ENCODE data around the gene KAT14. TPM values are rescaled to one million over a fixed set of nuclear protein-coding genes. Genes with fewer than 3 reads are reported as not detected.
"Not testable (repeated sequence)": the region's sequence is repeated elsewhere in the genome, so short reads cannot be mapped to it uniquely, and the experiment has no call there.

KAT14 gene
- total RNA-seq, 1 donor: 17.4 TPM

DNA sequence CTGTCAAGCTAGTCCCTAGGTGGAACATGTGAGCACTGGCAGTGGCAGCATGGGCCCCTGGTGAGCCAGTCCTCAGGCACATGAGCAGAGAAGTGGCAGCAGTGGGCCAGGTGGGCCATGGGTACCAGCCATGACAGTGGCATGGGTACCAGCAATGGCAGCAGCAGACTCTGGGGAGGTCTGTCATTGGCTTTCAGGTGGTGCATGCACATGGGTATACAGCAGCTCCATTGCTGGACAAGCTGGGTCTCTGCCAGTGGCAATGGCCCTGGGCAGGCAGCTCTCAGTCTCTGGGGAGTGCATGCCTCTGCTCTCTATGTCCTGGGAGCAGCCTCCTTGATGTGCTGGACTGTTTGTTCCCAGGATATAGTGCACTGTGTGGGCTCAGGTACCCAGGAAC is 65.3 kb downstream of the KAT14 start:
- no peaks in the 10 kb centered on the region for H3K27me3 ChIP-seq (ENCODE audit: insufficient read depth, low read length)
- H3K79me2 ChIP-seq (ENCODE audit: insufficient read depth, low read length): no peaks in the 10 kb centered on the region
- no peaks in the 10 kb centered on the region for H3K9me3 ChIP-seq (ENCODE audit: low read depth, low read length)
- no peak for DNase-seq (ENCODE audit: insufficient read length, low spot score, missing footprints)
- H4K20me1 ChIP-seq (ENCODE audit: insufficient read depth, low read length): no peaks in the 10 kb centered on the region
- TF ChIP-seq, protein P1, sequence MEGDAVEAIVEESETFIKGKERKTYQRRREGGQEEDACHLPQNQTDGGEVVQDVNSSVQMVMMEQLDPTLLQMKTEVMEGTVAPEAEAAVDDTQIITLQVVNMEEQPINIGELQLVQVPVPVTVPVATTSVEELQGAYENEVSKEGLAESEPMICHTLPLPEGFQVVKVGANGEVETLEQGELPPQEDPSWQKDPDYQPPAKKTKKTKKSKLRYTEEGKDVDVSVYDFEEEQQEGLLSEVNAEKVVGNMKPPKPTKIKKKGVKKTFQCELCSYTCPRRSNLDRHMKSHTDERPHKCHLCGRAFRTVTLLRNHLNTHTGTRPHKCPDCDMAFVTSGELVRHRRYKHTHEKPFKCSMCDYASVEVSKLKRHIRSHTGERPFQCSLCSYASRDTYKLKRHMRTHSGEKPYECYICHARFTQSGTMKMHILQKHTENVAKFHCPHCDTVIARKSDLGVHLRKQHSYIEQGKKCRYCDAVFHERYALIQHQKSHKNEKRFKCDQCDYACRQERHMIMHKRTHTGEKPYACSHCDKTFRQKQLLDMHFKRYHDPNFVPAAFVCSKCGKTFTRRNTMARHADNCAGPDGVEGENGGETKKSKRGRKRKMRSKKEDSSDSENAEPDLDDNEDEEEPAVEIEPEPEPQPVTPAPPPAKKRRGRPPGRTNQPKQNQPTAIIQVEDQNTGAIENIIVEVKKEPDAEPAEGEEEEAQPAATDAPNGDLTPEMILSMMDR (IDR thresholded peaks at IDR 0.05; ENCODE audit: extremely low read depth, low read depth, low read length): no peak
- H3K27ac ChIP-seq (ENCODE audit: low read depth, low read length): no peak overlapping the region
- no peak overlapping the region for H2AFZ ChIP-seq (ENCODE audit: low read length)
- H3K36me3 ChIP-seq (ENCODE audit: insufficient read depth, low read length): no peaks in the 10 kb centered on the region
- no peaks in the 10 kb centered on the region for H3K4me1 ChIP-seq (ENCODE audit: insufficient read depth, low read length)
- H3K4me3 ChIP-seq (ENCODE audit: insufficient read depth, low read length): no peak overlapping the region
- H3K4me2 ChIP-seq (ENCODE audit: insufficient read depth, low read length): no peak overlapping the region

DNA sequence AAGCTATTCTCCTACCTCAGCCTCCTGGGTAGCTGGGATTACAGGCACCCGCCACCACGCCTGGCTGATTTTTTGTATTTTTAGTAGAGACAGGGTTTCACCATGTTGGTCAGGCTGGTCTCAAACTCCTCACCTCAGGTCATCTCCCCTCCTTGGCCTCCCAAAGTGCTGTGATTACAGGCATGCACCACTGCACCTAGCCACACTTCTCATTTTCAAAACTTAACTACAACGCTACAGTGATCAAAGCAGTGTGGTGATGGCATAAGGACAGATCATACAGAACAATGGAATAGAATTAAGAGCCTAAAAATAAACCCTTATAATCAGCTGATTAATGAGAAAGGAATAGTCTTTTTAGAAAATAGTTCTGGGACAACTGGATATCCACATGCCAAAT is 66.0 kb downstream of the KAT14 start:
- not testable (repeated sequence) for DNase-seq (ENCODE audit: insufficient read length, low spot score, missing footprints); H3K4me3 ChIP-seq (ENCODE audit: insufficient read depth, low read length); H4K20me1 ChIP-seq (ENCODE audit: insufficient read depth, low read length)

GRCh38 chr20:18213002-18213401 is 75.3 kb downstream of the KAT14 start:
- TF ChIP-seq, protein P1 (IDR thresholded peaks at IDR 0.05; ENCODE audit: extremely low read depth, low read depth, low read length): no peak
- H2AFZ ChIP-seq (ENCODE audit: low read length): no peak overlapping the region
- no peak overlapping the region for H3K27ac ChIP-seq (ENCODE audit: low read depth, low read length)
- H3K4me2 ChIP-seq (ENCODE audit: insufficient read depth, low read length): no peak overlapping the region
- no peak overlapping the region for H3K4me3 ChIP-seq (ENCODE audit: insufficient read depth, low read length)
- no peaks in the 10 kb centered on the region for H3K27me3 ChIP-seq (ENCODE audit: insufficient read depth, low read length)
- DNase-seq (ENCODE audit: insufficient read length, low spot score, missing footprints): peak; percentile 60
- H3K4me1 ChIP-seq (ENCODE audit: insufficient read depth, low read length): no peaks in the 10 kb centered on the region
- H3K79me2 ChIP-seq (ENCODE audit: insufficient read depth, low read length): no peaks in the 10 kb centered on the region
- H3K9me3 ChIP-seq (ENCODE audit: low read depth, low read length): no peaks in the 10 kb centered on the region
- H4K20me1 ChIP-seq (ENCODE audit: insufficient read depth, low read length): no peaks in the 10 kb centered on the region
- no peaks in the 10 kb centered on the region for H3K36me3 ChIP-seq (ENCODE audit: insufficient read depth, low read length)

More for the DNA sequence above, 66.0 kb downstream of the KAT14 start:
- not testable (repeated sequence) for H3K27me3 ChIP-seq (ENCODE audit: insufficient read depth, low read length); H3K4me1 ChIP-seq (ENCODE audit: insufficient read depth, low read length); H3K79me2 ChIP-seq (ENCODE audit: insufficient read depth, low read length); H3K4me2 ChIP-seq (ENCODE audit: insufficient read depth, low read length); H3K36me3 ChIP-seq (ENCODE audit: insufficient read depth, low read length); H2AFZ ChIP-seq (ENCODE audit: low read length); H3K27ac ChIP-seq (ENCODE audit: low read depth, low read length); H3K9me3 ChIP-seq (ENCODE audit: low read depth, low read length)

DNA sequence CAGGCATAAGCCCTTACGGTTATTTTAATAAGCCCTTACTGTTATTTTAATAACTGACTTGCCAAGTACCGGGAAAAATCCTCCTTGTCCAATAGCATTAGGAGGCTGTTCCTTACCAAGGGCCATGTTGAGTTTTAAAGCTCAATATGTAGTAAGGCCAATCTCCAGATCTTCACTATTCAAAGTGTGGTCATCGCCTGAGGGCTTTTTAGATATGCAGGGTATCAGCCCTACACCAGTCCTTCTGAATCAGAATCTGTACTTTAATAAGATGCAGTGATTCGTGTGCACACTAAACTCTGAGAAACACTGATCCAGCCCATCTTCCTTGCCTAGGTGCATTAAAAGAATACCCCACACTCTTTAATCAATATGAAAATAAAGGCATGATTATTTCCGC is 77.9 kb downstream of the KAT14 start:
- DNase-seq (ENCODE audit: insufficient read length, low spot score, missing footprints): no peak
- Histone ChIP-seq H3K4me1 (ENCODE audit: insufficient read depth, low read length) (no peaks in the 10 kb centered on the region), H3K4me3 (ENCODE audit: insufficient read depth, low read length) (no peak overlapping the region), H3K9me3 (ENCODE audit: low read depth, low read length) (no peaks in the 10 kb centered on the region), H3K36me3 (ENCODE audit: insufficient read depth, low read length) (no peaks in the 10 kb centered on the region), H4K20me1 (ENCODE audit: insufficient read depth, low read length) (no peaks in the 10 kb centered on the region), H3K79me2 (ENCODE audit: insufficient read depth, low read length) (no peaks in the 10 kb centered on the region), H3K27me3 (ENCODE audit: insufficient read depth, low read length) (no peaks in the 10 kb centered on the region), H3K27ac (ENCODE audit: low read depth, low read length) (no peak overlapping the region), H2AFZ (ENCODE audit: low read length) (no peak overlapping the region), H3K4me2 (ENCODE audit: insufficient read depth, low read length) (no peak overlapping the region)
- TF ChIP-seq, protein P1 (IDR thresholded peaks at IDR 0.05; ENCODE audit: extremely low read depth, low read depth, low read length): no peak
